SU-DHL-6 (cell line): ENCODE data around the gene RGS3.

ENCODE experiments used
- H2AFZ ChIP-seq: fragments of 200-600 bp; sonication (generic); 2 replicates; pipeline ENCODE4 v1.6.1; 2014; ENCODE audit warnings: low read depth, mild to moderate bottlenecking, moderate library complexity, mixed read lengths, antibody characterized with exemption, low read length; ENCODE audit not compliant: severe bottlenecking
- H3F3A ChIP-seq: fragments of 200-600 bp; shearing (Covaris generic); 2 replicates; pipeline ENCODE4 v1.6.0; 2016; ENCODE audit warnings: antibody characterized with exemption, mild to moderate bottlenecking; ENCODE audit not compliant: insufficient read depth
- H3K27ac ChIP-seq: fragments of 200-600 bp; sonication (generic); 2 replicates; pipeline ENCODE4 v1.5.1; 2016; ENCODE audit warnings: low read depth, mild to moderate bottlenecking, low read length, moderate library complexity, mixed read lengths
- H3K27me3 ChIP-seq: fragments of 200-600 bp; sonication (generic), shearing (Covaris generic); 2 replicates; pipeline ENCODE4 v1.6.0; 2014; ENCODE audit warnings: mild to moderate bottlenecking, low read length
- H3K36me3 ChIP-seq: fragments of 200-600 bp; sonication (generic); 2 replicates; pipeline ENCODE4 v1.6.1; 2014; ENCODE audit warnings: mild to moderate bottlenecking, low read length, mixed read lengths
- H3K4me2 ChIP-seq: fragments of 300-600, 200-600 bp; shearing (Covaris generic), sonication (generic); 2 replicates; pipeline ENCODE4 v1.6.0; 2014; ENCODE audit warnings: low read length, low read depth, mild to moderate bottlenecking; ENCODE audit not compliant: poor library complexity, severe bottlenecking
- H3K4me3 ChIP-seq: fragments of 200-600 bp; sonication (generic); 2 replicates; pipeline ENCODE4 v1.5.1; 2014; ENCODE audit warnings: antibody characterized with exemption, low read length, mild to moderate bottlenecking, mixed read lengths; ENCODE audit not compliant: insufficient read depth, poor library complexity, severe bottlenecking
- H3K79me2 ChIP-seq: fragments of 200-600 bp; sonication (generic); 2 replicates; pipeline ENCODE4 v1.6.1; 2014; ENCODE audit warnings: mild to moderate bottlenecking, low read length, moderate library complexity; ENCODE audit not compliant: insufficient read depth
- H3K9ac ChIP-seq: fragments of 200-600 bp; sonication (generic); 2 replicates; pipeline ENCODE4 v1.7.0; 2014; ENCODE audit warnings: mild to moderate bottlenecking, low read length
- H3K9me2 ChIP-seq: fragments of 200-600 bp; sonication (generic); replicated peaks from 2 replicates; pipeline ENCODE4 v1.6.1; 2014; ENCODE audit warnings: low read length; ENCODE audit not compliant: insufficient read depth
- H3K9me3 ChIP-seq: fragments of 200-600 bp; sonication (generic); 2 replicates; pipeline ENCODE4 v1.6.1; 2014; ENCODE audit warnings: low read length, mixed read lengths; ENCODE audit not compliant: insufficient read depth
- H4K20me1 ChIP-seq: fragments of 200-600 bp; sonication (generic); 2 replicates; pipeline ENCODE4 v1.6.1; 2014; ENCODE audit warnings: low read depth, mild to moderate bottlenecking, antibody characterized with exemption, low read length, moderate library complexity, mixed read lengths
- CTCF ChIP-seq: fragments of 200-600 bp; sonication (generic); IDR thresholded peaks from one replicate; pipeline ENCODE4 v1.5.1; 2017; ENCODE audit warnings: antibody characterized with exemption, mild to moderate bottlenecking, low read length, moderate library complexity; ENCODE audit not compliant: insufficient read depth, poor library complexity, severe bottlenecking
- EZH2phosphoT487 ChIP-seq: fragments of 200-600 bp; sonication (generic), shearing (Covaris generic); conservative IDR thresholded peaks from 2 replicates; pipeline ENCODE4 v1.6.1; 2018; ENCODE audit warnings: mild to moderate bottlenecking, antibody characterized with exemption, low read length, moderate library complexity, mixed read lengths

RGS3 gene

GRCh38 chr9:113479174-113479621 lies 15.7 kb downstream of the RGS3 start:
- Histone ChIP-seq H3K79me2 (no peaks in the 10 kb centered on the region), H3K4me2 (no peak overlapping the region), H3K27ac (no peak overlapping the region), H3K9me3 (no peaks in the 10 kb centered on the region), H4K20me1 (no peaks in the 10 kb centered on the region), H3K4me3 (no peak overlapping the region), H3K27me3 (no peaks in the 10 kb centered on the region), H3K9ac (no peak overlapping the region), H3F3A (no peaks in the 10 kb centered on the region), H3K36me3 (no peaks in the 10 kb centered on the region), H3K9me2 (no peaks in the 10 kb centered on the region), H2AFZ (no peak overlapping the region)
- TF ChIP-seq EZH2phosphoT487 = no peak
- no peak for TF ChIP-seq CTCF

GRCh38 chr9:113480612-113481011 lies 17.1 kb downstream of the RGS3 start:
- Histone ChIP-seq H3K36me3 (no peaks in the 10 kb centered on the region), H3K4me2 (no peak overlapping the region), H3K9ac (no peak overlapping the region), H4K20me1 (no peaks in the 10 kb centered on the region), H3K4me3 (no peak overlapping the region), H3K79me2 (no peaks in the 10 kb centered on the region), H3K27me3 (no peaks in the 10 kb centered on the region), H3K9me3 (no peaks in the 10 kb centered on the region), H2AFZ (no peak overlapping the region), H3F3A (no peaks in the 10 kb centered on the region), H3K9me2 (no peaks in the 10 kb centered on the region), H3K27ac (no peak overlapping the region)
- no peak for TF ChIP-seq EZH2phosphoT487
- TF ChIP-seq CTCF = no peak

- Histone ChIP-seq H4K20me1 (no peaks in the 10 kb centered on the region), H3K36me3 (no peaks in the 10 kb centered on the region), H3K9me2 (no peaks in the 10 kb centered on the region), H2AFZ (no peak overlapping the region), H3K27me3 (no peaks in the 10 kb centered on the region), H3K9ac (no peak overlapping the region), H3F3A (no peaks in the 10 kb centered on the region), H3K79me2 (no peaks in the 10 kb centered on the region), H3K4me2 (no peak overlapping the region), H3K4me3 (no peak overlapping the region), H3K27ac (no peak overlapping the region), H3K9me3 (no peaks in the 10 kb centered on the region)
- no peak for TF ChIP-seq EZH2phosphoT487
- no peak for TF ChIP-seq CTCF
Measured at GRCh38 chr9:113481176-113481787, 17.8 kb downstream of the RGS3 start.
